ENCODE data around the gene NFIA.

Gene NFIA

GRCh38 chr1:61187352-61188086, 105.2 kb downstream of the NFIA start:
- no peak for ATAC-seq

- no peak for ATAC-seq
Observed at GRCh38 chr1:61190153-61190552, 107.8 kb downstream of the NFIA start.

- no peak for ATAC-seq
Observed at GRCh38 chr1:61190618-61191432, 108.5 kb downstream of the NFIA start.

- no peak for ATAC-seq
Observed at GRCh38 chr1:61191433-61191720, 109.0 kb downstream of the NFIA start.

- ATAC-seq: no peak
Observed at GRCh38 chr1:61192663-61193330, 110.4 kb downstream of the NFIA start.

GRCh38 chr1:61193808-61194207, 111.4 kb downstream of the NFIA start:
- ATAC-seq: no peak

GRCh38 chr1:61198554-61198953, 116.2 kb downstream of the NFIA start:
- no peak for ATAC-seq

GRCh38 chr1:61201035-61201434, 118.7 kb downstream of the NFIA start:
- no peak for ATAC-seq

GRCh38 chr1:61202854-61203598, 120.7 kb downstream of the NFIA start:
- ATAC-seq: no peak

GRCh38 chr1:61204528-61204927, 122.2 kb downstream of the NFIA start:
- ATAC-seq: no peak

GRCh38 chr1:61207416-61207815, 125.1 kb downstream of the NFIA start:
- no peak for ATAC-seq

GRCh38 chr1:61208172-61208571, 125.8 kb downstream of the NFIA start:
- no peak for ATAC-seq

- ATAC-seq: no peak
Observed at GRCh38 chr1:61208831-61209230, 126.5 kb downstream of the NFIA start.

GRCh38 chr1:61210435-61211154, 128.2 kb downstream of the NFIA start:
- ATAC-seq: no peak

GRCh38 chr1:61213245-61214011, 131.1 kb downstream of the NFIA start:
- no peak for ATAC-seq

- no peak for ATAC-seq
Observed at GRCh38 chr1:61215119-61215518, 132.8 kb downstream of the NFIA start.

GRCh38 chr1:61215676-61216289, 133.4 kb downstream of the NFIA start:
- ATAC-seq: no peak

- no peak for ATAC-seq
Observed at GRCh38 chr1:61220536-61220935, 138.2 kb downstream of the NFIA start.

GRCh38 chr1:61221642-61222041, 139.3 kb downstream of the NFIA start:
- no peak for ATAC-seq

GRCh38 chr1:61222240-61222639, 139.9 kb downstream of the NFIA start:
- no peak for ATAC-seq

- ATAC-seq: no peak
Observed at GRCh38 chr1:61223140-61223539, 140.8 kb downstream of the NFIA start.

All from activated CD4-positive, CD25-positive, alpha-beta regulatory T cell treated with anti-CD3 and anti-CD28 coated beads, Interleukin-2, amount 50 U/mL, for 24 hours (primary cell).